ENCODE data around the gene CA10.

CA10 gene

DNA sequence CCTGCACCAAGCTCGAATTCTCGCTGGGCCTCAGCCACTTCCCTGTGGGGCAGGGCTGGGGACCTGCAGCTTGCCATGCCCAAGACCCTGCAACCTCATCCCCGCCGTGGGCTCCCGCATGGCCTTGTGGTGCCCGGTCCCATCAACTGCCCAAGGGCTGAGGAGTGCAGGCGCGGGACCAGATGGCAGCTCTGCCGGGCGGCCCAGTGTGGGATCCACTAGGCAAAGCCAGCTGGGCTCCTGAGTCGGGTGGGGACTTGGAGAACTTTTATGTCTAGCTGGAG, 489.6 kb downstream of the CA10 start:
- DNase-seq = no peak

DNA sequence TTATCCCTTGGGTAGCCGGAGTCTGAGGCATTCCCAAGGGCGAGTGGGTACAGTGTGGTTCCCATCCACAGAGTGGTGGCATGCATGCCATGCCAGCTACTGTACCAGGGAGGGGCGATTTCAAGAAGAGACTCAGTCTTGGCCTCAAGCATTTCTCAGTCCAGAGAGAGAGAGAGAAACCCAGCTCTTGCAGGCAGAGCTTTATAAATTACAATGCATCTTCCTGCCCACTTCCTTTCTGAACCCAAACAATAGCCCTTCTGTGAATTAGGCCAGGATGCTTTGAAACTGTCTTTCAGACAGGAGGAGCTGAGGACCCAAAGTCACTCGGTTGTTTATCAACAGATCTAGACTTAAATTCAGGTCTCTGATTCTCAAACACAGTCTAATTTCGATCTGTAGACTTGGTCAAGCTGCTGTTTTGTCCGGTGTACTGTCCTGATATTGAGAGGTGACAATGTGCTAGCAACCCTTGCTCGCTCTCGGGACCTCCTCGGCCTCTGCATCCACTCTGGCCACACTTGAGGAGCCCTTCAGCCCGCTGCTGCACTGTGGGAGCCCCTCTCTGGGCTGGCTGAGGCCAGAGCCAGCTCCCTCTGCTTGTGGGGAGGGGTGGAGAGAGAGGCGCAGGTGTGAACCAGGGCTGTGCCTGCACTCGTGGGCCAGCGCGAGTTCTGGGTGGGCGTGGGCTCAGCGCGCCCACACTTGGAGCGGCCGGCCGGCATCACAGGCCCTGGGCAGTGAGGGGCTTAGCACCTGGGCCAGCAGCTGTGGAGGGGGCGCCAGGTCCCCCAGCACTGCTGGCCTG, 490.2 kb downstream of the CA10 start:
- no peak for DNase-seq

DNA sequence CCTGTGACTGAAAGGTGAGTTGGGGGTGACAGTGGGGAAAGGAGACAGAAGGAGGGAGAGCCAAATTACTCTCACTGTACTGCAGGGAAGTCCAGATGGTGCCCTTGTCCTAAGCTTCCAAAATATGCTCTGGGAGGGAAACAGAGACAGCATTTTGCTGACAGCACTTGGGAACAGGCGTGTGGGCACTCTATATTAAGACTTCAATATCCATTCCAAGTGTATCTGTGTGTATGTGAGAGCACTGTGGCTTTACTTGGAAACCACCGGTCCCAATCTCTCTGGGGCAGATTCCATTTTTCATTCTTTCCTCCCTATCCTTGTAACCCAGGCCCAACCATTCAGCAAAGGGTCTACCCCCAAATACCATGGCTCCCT, 490.8 kb downstream of the CA10 start:
- no peak for DNase-seq

- DNase-seq = no peak
Measured at GRCh38 chr17:51666971-51667705, 491.4 kb downstream of the CA10 start.

DNA sequence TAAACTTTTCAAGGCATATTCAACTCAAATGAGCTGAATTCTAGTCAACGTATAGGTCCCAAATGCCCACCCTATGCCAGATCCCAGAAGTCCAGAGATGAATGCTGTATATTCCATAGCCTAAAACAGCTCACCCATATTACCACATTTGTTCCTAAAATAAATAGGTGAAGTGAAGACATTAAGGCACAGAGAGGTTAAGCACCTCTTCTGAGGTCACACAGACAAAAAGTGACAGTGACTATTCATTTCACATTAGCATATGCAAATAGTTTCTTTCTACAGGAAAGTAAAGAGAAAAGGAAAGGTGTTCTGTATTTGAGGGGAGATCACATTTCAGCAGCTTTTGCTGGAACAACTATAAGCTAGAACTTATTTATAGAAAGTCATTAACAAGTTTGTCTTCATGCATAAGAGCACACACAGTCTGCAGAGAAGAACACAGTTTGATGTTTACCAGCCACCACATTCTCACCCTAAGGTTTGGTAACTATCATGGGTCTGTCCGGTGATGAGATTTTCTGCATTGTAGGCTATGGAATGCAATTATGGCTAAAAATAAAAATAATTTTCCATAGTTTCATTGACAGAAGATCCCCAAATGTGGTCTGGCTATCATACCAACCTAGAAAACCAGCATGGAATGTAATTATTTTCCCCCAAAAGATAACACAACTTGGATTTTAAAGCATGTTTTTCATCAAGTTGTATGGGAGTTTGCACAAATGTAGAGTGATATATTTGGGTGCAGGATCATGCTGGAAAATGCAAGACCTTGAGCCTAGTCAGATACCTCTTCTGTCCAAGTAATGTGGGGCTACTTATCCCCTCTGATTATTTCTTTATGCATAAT, 496.1 kb downstream of the CA10 start:
- no peak for DNase-seq

DNA sequence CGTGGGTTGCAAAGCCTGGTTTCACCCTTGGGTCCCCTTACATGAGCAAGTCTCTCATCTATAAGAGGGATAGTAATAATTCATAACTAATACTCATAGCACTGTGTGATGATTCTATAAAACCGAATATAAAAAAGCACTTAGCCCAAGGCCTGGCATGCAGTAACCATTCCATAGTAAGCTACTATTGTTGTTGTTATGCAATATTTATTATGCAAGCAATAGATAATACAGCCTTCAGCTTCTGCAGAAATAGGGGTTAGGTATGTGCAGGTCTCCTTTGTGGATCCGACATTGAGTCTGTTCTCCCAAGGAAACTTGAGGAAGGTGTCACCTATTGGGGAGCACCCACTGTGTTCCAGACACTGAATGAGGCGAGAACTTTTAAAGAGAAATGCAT, 497.1 kb downstream of the CA10 start:
- no peak for DNase-seq

DNA sequence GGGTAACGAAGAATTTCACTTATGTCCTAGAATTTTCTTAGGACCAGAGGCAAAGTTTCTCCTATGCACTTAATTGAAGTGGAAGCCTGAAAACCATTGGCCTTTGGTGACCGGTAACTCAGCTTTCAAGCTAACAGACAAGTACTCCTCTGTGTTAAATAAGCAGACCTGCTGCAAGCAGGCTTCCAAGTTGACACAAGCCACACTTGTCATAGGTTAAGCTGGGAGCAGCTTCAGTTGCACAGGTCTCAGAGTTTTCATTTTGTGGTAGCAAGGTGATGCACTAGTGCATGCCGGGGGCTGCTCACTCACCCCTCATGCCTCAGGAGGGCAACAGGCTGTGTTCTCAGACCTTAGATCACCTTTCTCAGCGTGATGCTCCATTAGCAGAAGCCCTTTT, 498.2 kb downstream of the CA10 start:
- DNase-seq = no peak

GRCh38 chr17:51657224-51657623, 501.3 kb downstream of the CA10 start:
- no peak for DNase-seq

DNA sequence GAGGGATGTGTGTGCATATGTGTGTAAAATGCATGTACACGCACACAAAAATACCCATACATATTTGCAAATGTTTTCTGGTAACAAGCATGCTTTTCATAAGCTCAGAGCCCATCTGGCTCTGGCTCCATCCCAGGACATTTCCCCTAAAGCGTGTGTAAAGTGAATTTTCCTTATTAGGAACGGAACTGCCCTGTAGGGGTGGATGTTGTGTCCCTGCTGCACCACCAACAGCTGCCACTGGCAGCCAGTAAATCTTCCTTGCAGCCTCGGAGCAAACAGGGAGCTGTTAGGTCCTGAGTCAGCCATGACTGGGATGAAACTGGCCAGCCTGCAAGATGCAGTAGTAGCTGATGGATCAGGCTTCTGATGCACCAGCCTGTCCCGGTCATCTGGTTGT, 504.6 kb downstream of the CA10 start:
- no peak for DNase-seq

- no peak for DNase-seq
Measured at GRCh38 chr17:51652529-51652928, 506.0 kb downstream of the CA10 start.

- no peak for DNase-seq
Measured at GRCh38 chr17:51651513-51652298, 506.8 kb downstream of the CA10 start.

GRCh38 chr17:51650772-51651171, 507.7 kb downstream of the CA10 start:
- no peak for DNase-seq

GRCh38 chr17:51650202-51650601, 508.3 kb downstream of the CA10 start:
- no peak for DNase-seq

- no peak for DNase-seq
Measured at GRCh38 chr17:51647826-51648225, 510.7 kb downstream of the CA10 start.

- no peak for DNase-seq
Measured at GRCh38 chr17:51647067-51647466, 511.4 kb downstream of the CA10 start.

GRCh38 chr17:51646539-51646938, 512.0 kb downstream of the CA10 start:
- no peak for DNase-seq

GRCh38 chr17:51645056-51645455, 513.5 kb downstream of the CA10 start:
- DNase-seq = no peak

DNA sequence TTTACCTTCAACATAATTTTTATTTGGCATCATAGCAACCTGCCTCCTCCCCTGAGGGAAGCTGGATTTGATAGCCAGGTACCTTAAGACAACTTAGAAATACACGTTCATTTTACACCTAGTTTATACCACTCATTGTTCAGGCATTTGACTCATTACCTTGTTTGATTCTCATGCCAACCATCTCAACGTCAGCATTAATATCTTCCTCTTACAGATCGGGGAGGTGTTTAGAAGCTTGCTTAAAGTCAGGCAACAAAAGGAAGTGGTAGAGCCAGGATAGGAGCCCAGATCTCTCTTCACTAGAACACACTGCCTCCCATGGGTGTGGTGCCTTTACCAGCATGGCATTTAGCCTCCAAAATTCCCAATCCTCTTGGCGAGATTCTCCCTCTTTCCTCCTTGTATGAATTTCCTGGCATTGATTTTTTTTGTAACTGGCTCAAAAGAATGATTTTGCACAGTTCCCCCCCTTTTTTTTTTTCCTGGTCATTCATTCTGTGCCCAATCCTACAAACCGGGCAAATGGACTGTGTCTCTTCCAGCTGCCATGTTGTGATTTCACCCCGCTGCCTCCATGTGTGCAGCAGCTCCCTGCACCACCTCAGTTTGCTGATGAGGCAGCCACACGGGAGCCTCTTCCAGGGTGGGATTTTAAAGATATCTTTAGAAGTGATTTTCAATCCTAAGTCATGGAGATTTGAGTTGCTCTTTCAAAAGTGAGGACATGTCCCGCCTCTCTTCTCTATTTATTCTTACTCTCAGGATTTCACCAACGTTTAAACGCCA, 514.6 kb downstream of the CA10 start:
- DNase-seq = no peak

- no peak for DNase-seq
Measured at GRCh38 chr17:51642029-51642428, 516.5 kb downstream of the CA10 start.

GRCh38 chr17:51640108-51640622, 518.3 kb downstream of the CA10 start:
- DNase-seq = no peak

DNA sequence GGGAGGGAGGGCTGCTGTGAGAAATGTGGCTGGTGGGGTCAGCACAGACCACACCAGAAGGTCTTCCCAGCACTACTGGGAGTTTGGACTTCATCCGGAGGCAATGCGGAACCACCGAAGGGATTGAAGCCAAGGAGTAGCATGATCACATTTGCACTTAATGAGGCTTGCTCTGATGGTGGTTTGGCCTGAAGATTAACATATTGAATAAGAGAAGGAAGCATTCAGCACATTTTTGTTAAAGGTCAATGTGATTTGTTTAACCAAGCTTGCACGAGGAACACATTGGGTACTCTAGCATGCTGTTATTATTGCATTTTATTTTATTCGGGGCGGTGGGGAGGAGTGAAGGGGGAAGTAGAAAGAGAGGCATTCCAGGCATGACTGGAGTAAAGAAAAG, 519.5 kb downstream of the CA10 start:
- DNase-seq = no peak

GRCh38 chr17:51636291-51636690, 522.2 kb downstream of the CA10 start:
- no peak for DNase-seq

Measured in HCEC 1CT (cell line).